KG1 (cell line): ENCODE results near the gene MCAM.

Experiments
- DNase-seq: peaks from one replicate; lab custom pipeline; 2025; lab: John Stamatoyannopoulos, UW

The MCAM gene

DNA sequence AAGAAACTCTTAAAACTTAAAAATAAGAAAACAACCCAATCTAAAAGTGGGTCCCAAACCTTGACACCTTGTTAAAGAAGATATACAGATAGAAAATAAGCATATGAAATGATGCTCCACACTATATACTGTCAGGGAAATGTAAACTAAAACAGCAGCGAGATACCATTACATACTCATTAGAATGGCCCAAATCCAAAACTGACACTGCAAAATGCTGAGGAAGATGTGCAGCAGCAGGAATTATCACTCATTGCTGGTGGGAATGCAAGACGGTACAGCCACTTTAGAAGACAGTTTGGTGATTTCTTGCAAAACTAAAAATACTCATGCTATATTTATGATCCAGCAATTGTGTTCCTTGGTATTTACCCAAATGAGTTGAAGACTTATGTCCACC, 12.4 kb upstream of the MCAM start:
- no peak for DNase-seq

DNA sequence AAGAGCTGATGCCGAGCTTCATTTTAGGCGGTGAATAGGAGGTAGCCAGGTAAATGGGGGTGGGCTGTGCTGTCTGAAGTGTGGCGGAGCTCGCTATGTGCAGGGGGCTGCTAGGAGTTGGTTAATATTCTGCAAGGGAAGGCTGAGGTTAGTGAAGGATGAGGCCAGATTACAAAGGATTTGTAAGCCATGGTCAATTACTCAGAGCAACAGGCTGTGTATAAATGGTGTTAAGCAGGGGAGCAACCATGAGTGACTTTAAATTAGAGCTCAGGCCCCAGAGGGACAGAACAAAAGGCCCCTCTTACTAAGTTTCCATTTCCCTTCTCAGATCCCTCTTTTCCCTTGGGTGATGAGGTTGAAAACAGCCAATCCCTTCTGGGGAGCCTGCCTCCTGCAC, 7.3 kb upstream of the MCAM start:
- DNase-seq: no peak

DNA sequence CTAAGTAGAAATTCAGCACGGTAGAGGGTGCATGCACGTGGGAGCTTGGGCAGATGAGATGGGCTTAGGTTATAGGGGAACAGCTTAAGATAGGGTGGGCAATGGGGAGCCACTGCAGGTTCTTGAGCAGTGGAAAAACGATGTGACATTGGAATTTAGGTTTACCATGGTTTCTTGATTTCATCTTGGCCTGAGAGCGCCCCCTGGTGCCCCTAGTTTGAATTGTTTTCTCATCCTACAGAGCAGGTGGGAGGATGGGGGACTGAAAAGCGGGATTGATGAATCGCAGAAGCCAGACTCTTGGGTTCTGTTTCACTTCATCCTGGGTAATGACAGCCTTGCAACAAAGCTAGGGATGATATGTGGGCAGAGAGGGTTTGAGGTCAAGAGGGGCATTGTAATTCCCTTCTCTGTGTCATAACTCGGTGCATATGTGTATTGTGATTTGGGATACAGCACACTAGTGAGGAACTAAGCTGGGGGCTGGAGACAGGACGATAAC, 6.7 kb upstream of the MCAM start:
- peak; percentile 42 for DNase-seq

DNA sequence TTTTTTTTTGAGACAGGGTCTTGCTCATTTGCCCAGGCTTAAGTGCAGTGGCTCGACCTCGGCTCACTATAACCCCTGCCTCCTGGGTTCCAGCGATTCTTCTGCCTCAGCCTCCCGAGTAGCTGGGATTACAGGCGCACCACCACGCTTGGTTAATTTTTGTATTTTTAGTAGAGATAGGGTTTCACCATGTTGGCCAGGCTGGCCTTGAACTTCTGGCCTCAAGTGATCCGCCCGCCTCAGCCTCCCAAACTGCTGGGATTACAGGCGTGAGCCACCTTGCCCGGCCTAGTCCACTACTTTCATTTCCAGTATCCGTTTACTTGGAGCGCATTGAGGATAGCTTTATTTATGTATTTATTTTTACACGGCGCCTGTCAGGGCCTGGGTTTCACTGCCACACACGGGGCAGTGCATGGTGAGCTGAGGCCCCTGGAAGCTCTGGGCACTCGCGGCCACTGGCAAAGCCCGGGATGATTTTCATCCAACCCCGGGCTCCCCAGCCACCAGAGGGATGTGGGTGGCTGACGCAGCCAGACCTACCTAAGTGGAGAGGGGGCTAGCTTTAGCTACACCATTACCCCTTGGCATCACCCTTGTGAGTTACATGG, 6.1 kb upstream of the MCAM start:
- DNase-seq: no peak

DNA sequence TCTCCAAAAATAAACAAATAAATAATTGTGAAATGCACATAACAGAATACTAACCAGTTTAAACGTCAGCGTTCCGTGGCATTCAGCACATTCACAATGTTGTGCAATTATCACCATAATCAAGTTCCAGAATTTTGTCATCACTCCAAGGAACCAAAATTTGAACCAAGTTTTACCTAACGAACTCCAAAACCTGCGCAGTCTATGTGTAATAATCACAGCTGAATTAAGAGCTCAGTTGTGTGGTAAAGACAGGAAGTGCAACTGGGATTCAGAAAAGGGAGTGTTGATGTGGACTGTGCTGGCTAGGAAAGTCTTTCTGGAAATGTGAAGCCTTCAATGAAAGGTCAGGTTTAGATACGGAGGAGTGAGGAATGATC, 5.4 kb upstream of the MCAM start:
- DNase-seq: no peak

DNA sequence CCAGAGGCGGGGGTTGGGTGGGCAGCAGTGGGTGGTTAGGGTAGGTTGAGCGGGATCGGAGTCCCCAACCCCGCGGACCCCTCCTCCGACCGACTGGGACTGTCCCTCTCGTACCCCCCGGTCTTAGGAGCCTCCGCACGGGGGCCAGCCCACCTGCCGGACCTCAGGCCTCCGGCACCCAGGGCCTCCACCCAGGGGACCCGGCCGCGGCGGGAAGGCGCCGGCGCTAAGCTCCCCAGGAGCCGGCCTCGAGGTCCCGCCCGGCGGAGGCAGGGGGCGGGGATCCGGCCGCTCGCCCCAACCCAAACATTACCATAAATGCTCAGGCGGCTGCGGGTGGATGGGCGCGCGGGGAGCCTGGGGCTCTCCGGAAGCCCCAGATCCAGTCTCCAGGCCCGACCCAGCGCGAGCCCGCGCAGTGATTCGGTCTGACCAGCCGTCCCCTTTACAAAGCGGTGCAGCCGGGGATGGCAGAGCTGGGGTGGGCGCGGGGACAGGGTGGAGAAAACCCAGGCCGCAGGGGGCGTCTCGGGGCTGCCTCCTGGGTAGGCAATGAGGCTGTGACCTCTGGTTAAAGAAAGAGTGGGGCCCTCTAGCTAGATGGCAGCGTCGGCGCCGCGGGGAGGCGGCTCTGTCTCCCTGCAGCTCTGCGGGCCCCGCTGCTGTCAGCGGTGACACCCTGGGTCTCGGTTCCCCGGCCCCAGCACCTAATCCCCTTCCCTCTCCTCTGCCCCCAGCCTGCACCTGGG, 4.0 kb upstream of the MCAM start:
- peak; percentile 66 for DNase-seq

DNA sequence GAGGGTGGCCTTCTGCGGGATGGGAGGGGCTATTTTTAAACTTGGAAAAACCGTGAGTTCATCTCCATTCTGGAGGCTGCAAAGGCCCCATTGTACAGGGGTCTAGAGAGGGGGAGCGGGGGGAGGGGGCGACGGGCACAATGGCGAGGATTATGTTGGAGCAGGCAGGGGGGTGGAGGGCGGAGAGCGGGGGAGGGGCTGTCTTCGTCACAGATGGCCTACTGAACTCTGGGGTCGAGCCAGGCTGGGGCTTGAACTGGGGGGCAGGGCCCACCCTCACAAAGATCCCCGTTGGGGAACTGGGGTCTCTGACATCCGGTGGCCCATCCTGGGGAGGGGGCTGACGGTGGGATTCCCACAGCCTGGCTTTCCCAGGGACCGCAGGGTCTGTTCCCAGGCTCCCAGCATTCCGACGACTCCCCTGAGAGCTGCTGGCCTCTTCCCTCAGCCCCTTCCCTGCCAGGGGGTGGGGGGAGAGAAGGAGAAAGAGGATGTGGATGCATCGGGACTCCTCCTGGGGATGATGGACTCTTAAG, 3.4 kb upstream of the MCAM start:
- no peak for DNase-seq

DNA sequence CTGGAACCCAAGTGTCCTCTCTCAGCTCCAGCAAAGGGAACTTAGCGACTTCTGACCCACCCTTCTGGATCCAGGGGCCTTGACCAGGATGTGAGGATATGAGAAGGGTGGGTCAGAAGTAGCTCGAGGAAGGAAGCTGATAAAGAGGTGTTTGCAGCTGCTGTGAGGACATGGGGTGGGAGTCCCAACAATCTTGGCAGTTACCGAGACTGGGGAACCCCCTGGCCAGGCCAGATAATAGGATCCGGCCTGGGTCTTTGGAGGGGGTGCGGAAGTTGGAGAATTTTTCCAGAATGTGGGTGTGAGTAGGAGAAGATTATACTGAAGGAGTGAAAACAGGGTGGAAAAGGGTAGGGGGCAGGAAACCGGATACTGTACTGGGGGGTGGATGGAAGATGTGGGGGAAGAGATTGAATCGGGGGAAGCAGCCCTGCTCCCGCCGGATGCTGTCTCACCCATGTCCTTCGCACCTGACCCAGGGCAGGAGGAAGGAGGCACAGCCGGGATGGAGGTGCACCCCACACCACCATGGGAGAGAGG, 2.8 kb upstream of the MCAM start:
- no peak for DNase-seq

DNA sequence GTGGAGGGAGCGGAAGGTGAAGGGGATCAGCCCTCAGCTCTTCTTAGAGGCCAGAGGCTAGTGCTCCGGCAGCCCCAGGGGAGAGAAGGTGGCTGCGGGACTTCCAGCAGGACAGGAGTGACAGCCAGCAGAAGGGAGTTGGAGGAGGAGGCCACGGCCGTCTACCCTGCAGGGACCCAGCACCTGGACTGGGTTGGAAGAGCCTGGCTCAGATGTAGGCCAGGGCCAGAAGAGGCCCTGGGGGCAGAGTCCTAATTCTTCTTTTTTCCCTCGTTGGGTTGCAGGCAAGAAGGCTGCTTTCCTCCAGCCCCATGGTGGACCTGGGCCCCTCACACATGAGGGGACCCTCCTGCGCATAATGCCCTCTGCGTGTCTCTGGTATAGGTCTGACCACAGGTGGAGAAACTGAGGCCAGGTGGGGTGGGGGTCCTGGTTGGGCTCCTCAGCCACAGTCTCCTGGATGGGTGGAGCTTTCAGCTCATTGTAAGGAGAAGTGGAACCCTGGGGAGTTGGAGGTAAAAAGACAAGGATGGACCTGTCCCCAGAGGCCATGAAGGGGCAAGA, 2.3 kb upstream of the MCAM start:
- DNase-seq: no peak

DNA sequence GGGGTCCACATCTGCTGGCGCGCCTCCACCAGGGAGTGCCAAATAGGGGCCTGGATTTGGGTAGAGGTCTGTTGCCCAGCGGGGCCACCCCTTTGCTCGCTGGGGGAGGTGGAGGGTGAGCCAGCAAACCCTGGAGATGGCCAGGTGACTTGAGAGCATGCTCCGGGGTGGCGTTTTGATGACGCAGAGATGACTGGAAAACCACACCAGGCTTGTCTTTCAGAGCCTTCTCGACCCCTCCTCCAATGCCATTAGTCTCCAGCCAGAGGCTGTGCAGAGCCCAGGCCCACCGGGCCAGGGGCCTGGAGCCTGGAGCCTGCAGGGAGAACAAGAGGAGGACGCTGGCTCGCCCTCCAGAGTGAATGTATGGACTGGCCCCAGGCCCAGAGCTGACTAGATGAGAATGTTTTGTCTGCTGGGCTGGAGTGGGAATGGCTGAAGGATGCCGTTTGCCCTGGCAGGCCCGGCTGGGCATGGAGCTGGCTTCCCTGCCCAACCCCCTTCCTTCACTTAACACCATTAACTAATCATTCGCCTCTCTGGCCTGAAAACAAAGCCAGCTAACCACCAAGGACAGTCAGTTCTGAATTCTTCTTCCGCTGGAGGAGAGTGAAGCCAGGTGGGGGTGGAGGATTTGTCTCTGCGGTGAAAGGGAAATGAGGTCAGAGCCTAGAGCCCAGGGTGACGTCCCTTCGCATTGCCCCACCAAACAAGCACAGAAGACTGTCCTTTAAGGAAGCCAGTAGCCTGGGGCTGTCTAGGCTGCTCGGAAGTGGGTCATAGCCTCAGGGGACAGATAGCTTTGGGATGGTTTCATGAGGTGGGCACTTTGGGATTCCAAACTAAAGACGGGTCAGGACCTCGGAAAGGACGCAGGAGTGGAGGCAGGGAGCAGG, 1.6 kb upstream of the MCAM start:
- DNase-seq: no peak

DNA sequence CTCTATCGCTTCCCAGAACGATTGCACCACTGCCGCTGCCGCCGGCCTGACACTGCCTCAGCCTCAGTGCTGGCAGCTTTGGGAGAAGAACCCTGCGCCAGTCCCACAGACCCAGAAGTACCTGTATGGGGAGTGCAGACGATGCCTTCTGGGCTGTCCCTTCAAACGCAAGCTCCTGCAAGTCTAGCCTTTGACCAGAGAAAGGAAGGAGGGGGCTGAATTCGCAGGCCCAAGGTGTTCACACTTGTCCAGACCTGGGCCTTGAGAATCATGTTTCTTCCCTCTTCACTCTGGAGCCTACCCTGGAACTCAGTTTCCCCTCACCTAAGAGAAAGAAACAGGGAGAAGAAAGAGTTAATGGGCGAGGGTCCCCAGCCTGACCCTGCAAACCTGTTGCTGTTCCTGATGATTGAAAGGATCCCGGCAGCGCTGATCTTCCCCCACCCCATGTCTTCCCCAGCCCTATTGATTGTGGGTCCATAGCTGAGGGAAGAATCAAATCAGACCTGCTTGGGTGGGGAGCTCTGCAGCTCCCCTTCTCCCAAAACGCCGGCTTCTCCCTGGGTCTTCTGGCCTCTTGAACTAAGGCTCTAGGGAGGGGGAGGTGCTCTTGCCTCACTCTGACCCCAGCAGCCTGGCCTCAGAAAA, 786 bp upstream of the MCAM start:
- no peak for DNase-seq

DNA sequence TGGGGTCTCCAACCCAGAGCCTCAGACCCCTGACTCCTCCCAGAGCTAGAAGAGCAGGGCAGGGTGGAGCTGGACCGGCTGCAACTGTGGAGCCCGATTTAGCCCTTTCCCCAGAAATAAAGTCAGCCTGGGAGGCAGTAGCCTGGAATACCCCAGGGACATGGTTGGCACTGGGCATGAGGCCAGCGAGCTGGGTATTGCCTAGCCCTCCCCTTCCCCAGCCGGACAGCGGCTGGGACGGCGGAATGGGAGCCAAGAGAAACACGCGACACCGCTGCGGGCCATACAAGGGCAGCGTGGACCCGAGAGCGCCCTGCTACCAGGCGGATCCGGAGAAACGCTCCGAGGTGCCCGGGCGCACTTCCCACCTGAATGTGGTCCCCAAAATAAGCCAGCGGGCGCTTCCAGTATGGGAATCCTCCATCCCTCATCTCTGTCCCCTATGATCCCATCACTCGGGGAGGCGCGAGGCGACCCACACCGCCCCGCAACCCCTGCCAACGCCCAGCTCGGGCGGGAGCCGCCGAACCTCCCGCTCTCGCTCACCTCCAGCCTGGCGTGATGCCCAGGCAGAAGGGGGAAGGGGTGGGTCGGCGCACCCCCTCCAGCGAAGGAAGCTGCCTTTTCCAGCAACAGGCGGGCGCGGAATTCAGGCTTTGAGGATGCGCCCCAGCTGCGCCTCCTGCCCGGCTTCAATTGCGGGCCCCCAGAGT, 758 bp downstream of the MCAM start:
- DNase-seq: no peak

DNA sequence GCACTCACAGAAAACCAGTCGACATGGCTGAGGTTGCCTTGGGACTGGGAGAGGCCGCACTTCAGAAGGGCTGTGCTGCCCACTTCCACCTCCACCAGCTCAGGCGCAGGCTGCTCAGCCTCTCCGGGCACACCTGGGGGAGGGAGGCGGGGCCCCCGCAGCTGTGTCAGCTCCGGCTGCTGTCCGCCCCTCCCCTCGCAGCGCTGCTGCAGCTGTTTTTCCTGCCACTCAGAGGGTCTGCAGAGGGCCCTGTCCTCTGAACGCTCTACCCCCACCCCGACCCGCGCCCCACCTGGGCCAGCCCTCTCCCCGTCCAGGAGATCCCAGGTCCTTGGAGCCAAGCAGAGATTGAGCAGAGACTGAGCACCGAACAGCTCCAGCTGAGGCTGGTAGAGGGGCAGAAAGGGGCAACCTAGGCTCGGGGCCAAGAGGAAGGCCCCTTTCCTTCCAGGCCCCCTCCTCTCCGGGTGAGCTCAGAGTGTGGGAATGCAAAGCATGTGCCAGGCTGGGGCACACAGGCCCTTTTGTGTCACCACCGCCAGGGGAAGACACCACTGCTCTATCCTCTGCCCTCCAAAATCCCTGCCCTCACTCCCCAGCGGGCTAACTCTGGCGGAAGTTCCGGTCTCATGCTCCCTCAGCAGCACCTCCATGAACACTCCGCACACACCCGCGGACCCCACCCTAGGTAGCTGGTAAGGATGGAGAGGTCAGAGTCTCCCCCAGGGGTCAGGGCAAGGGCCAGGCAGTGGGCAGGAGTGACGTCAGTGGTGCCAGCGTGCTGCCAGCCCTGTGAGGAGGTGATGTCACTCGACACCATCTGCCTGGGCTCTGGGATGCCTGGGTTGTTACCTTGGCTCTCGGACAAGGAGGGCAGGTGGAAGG, 1.6 kb downstream of the MCAM start:
- DNase-seq: no peak

DNA sequence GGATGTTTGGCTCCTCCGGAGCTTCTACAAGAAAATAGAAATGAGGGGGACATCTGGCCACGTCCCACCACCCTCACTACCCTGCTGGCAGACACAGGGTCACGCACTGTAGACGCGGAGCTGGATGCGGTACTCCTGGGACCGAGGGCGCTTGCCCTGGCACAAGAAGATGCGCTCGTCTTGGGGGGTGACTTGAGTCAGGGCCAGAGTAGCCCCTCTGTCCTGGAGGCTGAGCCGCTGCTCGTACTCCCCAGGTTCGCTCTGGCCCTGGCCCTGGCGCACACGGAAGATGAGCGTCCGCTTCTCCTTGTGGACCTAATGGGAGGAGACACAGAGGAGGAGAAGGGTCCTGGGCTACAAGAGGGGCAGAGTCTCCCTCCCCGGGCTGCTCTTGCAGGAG, 2.2 kb downstream of the MCAM start:
- DNase-seq: no peak

DNA sequence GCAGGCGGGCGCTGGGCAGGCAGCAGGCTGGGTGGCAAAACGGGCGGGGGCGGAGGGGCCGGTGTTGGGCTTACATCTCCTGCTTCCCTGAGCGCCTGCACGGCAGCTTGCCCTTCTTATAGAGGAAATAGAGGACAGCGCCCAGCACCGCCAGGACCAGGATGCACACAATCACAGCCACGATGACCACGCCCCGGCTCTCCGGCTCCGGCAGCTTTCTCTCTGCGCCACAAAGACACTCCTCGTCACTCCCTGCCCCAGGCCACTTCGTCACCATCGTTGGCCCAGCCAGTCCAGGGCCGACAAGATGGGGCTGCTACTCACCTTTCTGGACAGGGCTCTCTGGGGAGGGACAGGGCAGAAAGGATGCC, 6.3 kb downstream of the MCAM start:
- no peak for DNase-seq

DNA sequence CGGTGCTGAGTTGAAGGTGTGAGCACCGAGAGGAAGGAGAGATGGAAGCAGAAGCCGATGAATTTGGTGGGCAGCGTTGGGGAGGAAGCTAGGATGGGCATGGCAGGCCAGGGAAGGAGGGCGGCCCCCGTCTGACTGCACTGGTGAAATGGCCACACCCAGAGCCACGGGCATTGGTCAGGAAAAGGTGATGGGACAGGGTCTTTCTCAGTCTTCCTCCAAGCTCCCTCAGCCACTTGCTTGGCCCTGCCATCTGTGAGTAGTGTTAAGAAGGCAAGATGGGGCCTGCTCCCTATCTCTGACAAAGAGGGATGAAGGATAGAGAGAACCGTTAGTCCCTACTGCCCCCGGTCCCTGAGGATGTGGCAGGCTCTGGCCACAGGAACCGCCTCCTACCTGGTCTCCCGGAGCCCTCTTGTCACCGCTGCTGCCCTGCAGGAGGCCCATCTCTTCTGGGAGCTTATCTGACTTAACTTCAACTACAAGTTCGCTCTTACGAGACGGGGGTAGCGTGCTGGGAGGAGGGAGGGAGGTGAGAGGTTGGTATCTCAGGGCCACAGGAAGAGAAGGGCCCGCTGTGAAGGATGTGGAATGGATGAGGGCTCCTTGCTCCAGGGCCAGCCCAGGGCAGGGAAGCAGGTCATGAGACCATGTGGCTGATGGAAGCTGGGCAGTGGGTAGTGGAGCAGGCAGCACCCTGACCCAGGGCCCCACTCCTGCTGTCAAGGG, 6.8 kb downstream of the MCAM start:
- no peak for DNase-seq

DNA sequence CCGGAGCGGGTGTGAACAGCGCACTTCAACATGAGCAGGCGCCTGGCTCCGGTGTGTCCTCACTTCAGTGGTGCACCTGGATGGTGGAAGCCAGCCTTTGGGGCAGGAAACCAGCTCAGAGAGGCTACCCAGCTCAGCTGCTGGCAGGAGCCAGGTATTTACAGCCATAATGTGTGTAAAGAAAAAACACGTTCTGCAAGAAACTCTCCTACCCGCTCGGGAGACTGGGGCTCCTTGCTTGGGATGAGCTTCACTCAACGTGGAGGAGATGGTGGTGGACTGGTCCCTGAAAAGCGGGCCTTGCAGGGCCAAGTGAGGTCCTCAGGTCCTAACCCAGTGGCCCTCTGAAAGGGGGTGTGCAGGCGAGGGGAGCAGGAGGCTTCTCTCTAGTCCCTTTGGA, 7.5 kb downstream of the MCAM start:
- no peak for DNase-seq

DNA sequence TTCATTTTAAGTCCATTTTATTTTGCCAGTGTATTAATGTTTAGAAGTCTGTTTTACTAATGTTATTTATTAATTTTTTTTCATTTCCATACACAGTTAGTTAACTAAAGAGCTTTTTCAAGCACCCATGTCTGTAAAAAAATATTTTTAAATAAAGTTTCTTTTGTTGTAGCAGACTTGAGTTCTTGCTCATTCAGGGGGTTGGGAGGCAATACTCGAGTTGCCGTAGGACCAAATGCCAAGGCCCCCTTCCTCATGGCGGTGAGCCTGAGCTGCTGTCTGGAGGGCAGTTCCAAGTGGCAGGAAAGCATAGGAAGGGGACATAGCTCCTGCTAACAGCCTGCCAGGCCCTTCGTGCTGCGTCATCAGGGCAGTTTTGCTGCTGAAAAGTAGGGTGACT, 9.0 kb downstream of the MCAM start:
- DNase-seq: no peak

DNA sequence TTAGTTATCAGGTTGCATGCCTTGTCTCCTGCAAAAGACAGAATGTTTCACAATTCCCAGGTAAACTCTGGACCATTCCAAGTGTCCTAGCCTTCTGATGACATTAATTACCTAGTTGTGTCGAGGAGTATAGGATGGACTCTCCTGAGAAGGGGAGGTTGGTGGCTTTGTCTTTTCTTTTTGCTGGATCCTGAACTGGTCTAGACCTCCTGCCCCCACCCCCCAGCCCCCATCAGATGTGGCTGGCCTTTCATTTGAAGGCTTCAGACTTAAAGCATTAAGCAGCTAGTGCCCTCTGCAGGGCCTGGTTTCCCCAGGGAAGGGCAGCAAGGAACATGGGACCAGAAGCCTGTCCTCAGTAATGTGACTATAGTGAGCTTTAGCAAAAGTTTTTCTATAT, 9.7 kb downstream of the MCAM start:
- no peak for DNase-seq
